PFSK-1 (cell line): ENCODE data around the gene GPR55.

ENCODE experiments used
- POLR2AphosphoS5 ChIP-seq: IDR thresholded peaks from 2 replicates; pipeline ENCODE4 v1.6.1; 2012; ENCODE audit warnings: low read depth, mild to moderate bottlenecking, control low read depth, low read length, moderate library complexity
- REST ChIP-seq, 2 experiments: IDR thresholded peaks; 2 replicates each; pipeline versions ENCODE4 v1.6.1 to v1.8.0; 2011 to 2012; ENCODE audit warnings: low read depth in 2 of 2, low read length in 2 of 2, control low read depth in 1 of 2, inconsistent platforms in 1 of 2, mild to moderate bottlenecking in 1 of 2, moderate library complexity in 1 of 2; ENCODE audit not compliant: insufficient read depth in 1 of 2
- SIN3A ChIP-seq: IDR thresholded peaks from 2 replicates; pipeline ENCODE4 v1.6.1; 2012; ENCODE audit warnings: mild to moderate bottlenecking, low read length, moderate library complexity, borderline replicate concordance; ENCODE audit not compliant: insufficient read depth

GRCh38 chr2:230912724-230913123 lies 12.3 kb downstream of the GPR55 start:
- TF ChIP-seq SIN3A (no peak), POLR2AphosphoS5 (no peak), REST (IDR thresholded peaks at IDR 0.05; ENCODE audit: insufficient read depth in 1 of 2, low read depth in 2 of 2, low read length in 2 of 2) (no peak)
